GM06990 (cell line): ENCODE measurements around the gene GFRA1.

Experiments used
- DNase-seq: peaks from one replicate; pipeline ENCODE4 v3.0.0-alpha.2; 2011; ENCODE audit not compliant: insufficient read length; ENCODE audit errors: extremely low read depth
- H3K27me3 ChIP-seq: replicated peaks from 2 replicates; pipeline ENCODE4 v1.6.0; 2011; ENCODE audit warnings: low read length; ENCODE audit not compliant: control insufficient read depth, insufficient read depth
- H3K36me3 ChIP-seq: 2 replicates; pipeline ENCODE4 v1.5.1; 2011; ENCODE audit warnings: low read length; ENCODE audit not compliant: control insufficient read depth, insufficient read depth
- H3K4me3 ChIP-seq: replicated peaks from 2 replicates; pipeline ENCODE4 v1.5.1; 2011; ENCODE audit warnings: low read depth, mild to moderate bottlenecking, control low read depth, low read length
- TF ChIP-seq, protein P1 (sequence below): IDR thresholded peaks from 2 replicates; pipeline ENCODE4 v1.5.1; 2011; ENCODE audit warnings: low read length, control low read depth, mild to moderate bottlenecking, inconsistent platforms; ENCODE audit not compliant: insufficient read depth, poor library complexity, severe bottlenecking

Gene GFRA1

DNA sequence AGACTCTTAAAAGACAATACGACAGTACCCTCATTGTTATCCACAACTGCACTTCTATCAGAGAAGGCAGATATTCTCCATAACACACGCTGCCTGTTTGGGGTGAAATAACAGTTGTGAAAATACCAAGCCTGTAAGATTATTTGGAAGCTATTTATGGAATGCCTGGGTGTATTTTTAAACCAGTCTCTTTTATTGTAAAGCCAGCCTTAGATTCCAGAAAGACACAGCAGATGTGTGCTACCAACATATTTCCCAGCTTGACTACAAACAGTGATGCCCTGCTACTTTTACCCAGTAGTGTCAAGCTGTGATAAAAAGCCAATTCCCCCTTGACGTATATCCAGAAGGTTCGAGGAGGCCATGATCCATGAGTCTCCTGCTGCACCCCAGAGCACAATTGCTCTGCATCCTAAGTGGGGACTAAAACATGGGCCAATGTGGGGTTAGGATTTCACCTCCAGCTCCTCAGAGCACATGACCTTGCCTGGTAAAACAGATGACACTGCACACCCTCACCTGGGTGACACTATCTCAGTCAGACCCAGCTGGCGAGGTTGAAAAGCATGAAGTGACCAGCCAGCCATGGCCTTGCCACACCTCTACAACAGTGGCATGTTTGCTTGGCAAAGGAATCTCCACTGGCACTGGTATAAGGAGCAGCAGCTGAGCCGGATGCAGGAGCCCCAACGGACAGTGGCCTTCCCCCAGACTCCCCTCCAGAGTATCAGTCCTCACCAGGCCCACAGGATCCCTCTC lies 62.2 kb downstream of the GFRA1 start:
- H3K27me3 ChIP-seq, result no peaks in the 10 kb centered on the region
- no peak overlapping the region for H3K4me3 ChIP-seq
- TF ChIP-seq, protein P1, sequence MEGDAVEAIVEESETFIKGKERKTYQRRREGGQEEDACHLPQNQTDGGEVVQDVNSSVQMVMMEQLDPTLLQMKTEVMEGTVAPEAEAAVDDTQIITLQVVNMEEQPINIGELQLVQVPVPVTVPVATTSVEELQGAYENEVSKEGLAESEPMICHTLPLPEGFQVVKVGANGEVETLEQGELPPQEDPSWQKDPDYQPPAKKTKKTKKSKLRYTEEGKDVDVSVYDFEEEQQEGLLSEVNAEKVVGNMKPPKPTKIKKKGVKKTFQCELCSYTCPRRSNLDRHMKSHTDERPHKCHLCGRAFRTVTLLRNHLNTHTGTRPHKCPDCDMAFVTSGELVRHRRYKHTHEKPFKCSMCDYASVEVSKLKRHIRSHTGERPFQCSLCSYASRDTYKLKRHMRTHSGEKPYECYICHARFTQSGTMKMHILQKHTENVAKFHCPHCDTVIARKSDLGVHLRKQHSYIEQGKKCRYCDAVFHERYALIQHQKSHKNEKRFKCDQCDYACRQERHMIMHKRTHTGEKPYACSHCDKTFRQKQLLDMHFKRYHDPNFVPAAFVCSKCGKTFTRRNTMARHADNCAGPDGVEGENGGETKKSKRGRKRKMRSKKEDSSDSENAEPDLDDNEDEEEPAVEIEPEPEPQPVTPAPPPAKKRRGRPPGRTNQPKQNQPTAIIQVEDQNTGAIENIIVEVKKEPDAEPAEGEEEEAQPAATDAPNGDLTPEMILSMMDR, result no peak
- DNase-seq, result no peak
- H3K36me3 ChIP-seq, result no peaks in the 10 kb centered on the region

DNA sequence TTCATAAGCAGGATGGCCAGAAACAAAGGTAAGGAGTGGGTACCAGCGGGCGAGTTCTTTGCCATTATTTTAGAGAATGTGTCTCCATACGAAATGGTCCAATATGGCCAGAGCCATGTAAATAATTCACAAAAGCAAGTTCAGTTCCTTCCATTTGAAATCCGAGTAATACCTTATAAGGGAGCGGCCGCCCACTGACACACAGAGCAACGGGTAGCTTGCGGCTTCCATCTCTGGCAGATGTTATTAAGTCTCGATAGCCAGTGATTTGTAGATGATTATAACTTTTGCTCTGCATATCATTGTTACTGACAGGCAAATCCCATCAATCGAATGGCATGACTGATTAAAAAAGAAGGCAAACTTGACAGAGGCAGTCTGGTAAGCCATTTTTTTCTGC lies 63.2 kb downstream of the GFRA1 start:
- TF ChIP-seq, protein P1, result no peak
- Histone ChIP-seq H3K36me3 (no peaks in the 10 kb centered on the region), H3K27me3 (no peaks in the 10 kb centered on the region), H3K4me3 (no peak overlapping the region)
- DNase-seq, result no peak

DNA sequence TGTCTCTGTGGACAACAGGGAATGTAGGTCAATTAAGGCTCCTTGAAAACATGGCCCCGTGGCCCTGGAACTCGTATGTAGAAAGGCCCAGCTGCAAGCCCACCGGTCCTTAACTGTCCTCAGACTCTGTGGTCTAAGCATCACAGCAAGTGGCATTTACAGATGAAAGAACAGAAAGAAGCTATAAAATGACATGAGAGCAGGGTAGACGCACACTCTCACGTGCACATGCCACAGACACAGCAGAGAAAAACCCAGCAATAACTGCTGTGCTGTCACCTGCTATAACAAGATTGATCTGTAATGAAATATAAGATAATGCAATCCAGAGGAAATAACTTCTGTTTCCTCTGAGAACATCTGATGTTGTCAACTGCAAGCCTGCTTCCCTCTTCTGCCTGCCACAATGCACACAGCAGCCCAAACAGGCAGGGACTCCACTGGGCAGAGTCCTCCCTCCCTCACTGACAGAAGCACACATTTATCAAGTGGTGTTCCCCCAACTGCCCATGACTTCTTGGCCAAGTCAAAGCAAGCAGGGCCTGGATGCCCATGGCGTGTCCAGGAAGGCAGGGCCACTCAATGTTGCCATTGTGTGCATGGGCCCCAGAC lies 63.9 kb downstream of the GFRA1 start:
- H3K27me3 ChIP-seq, result no peaks in the 10 kb centered on the region
- no peak overlapping the region for H3K4me3 ChIP-seq
- no peak for DNase-seq
- TF ChIP-seq, protein P1, result no peak
- no peaks in the 10 kb centered on the region for H3K36me3 ChIP-seq

GRCh38 chr10:116207690-116208089 lies 65.3 kb downstream of the GFRA1 start:
- H3K36me3 ChIP-seq, result no peaks in the 10 kb centered on the region
- H3K4me3 ChIP-seq, result no peak overlapping the region
- DNase-seq, result no peak
- TF ChIP-seq, protein P1, result no peak
- no peaks in the 10 kb centered on the region for H3K27me3 ChIP-seq

DNA sequence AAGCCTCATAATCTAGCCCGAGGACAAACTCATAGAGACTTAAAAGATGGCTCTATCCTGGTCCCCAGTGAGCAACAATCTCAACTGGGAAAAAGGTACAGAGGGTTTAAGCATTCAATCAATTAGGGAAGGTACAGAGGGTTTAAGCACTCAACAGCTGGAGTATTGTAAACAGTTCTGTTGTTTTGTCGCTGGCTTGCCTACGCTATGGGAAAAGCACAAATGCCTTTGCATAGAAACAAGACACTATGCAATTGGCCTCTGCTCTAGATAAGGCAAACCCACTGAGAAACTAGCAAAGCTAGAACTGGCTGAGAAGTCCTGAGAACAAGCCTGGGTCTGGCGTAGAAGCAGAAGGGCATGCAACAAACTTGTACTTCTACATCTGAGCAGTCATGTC lies 69.3 kb downstream of the GFRA1 start:
- Histone ChIP-seq H3K27me3 (no peaks in the 10 kb centered on the region), H3K36me3 (no peaks in the 10 kb centered on the region), H3K4me3 (no peak overlapping the region)
- TF ChIP-seq, protein P1, result no peak
- DNase-seq, result no peak
